HG03045 (cell line): ENCODE results near the gene G6PC1.
"Not testable (repeated sequence)": the region's sequence is repeated elsewhere in the genome, so short reads cannot be mapped to it uniquely, and the experiment has no call there.

ENCODE experiments used
- ATAC-seq: cut with Tn5 transposase; IDR thresholded peaks from one replicate; pipeline ENCODE4 v1.9.1; 2021; ENCODE audit warnings: mild to moderate bottlenecking, moderate library complexity; ENCODE audit not compliant: unreplicated experiment

G6PC1 gene

GRCh38 chr17:42873315-42873714, 27.3 kb upstream of the G6PC1 start:
- no peak for ATAC-seq

GRCh38 chr17:42873932-42874695, 26.5 kb upstream of the G6PC1 start:
- ATAC-seq: not testable (repeated sequence)

GRCh38 chr17:42877037-42877436, 23.6 kb upstream of the G6PC1 start:
- no peak for ATAC-seq

- no peak for ATAC-seq
These were observed 22.3 kb upstream of the G6PC1 start for GRCh38 chr17:42878123-42878880.

- no peak for ATAC-seq
These were observed 21.5 kb upstream of the G6PC1 start for GRCh38 chr17:42878924-42879595.

GRCh38 chr17:42879596-42879985, 21.0 kb upstream of the G6PC1 start:
- ATAC-seq: no peak

GRCh38 chr17:42880776-42881310, 19.8 kb upstream of the G6PC1 start:
- ATAC-seq: no peak

GRCh38 chr17:42881706-42882105, 18.9 kb upstream of the G6PC1 start:
- ATAC-seq: not testable (repeated sequence)

- no peak for ATAC-seq
These were observed 18.4 kb upstream of the G6PC1 start for GRCh38 chr17:42882166-42882565.

GRCh38 chr17:42883802-42884558, 16.6 kb upstream of the G6PC1 start:
- no peak for ATAC-seq

- ATAC-seq: not testable (repeated sequence)
These were observed 14.8 kb upstream of the G6PC1 start for GRCh38 chr17:42885806-42886205.

- ATAC-seq: no peak
These were observed 14.1 kb upstream of the G6PC1 start for GRCh38 chr17:42886283-42887176.

- no peak for ATAC-seq
These were observed 10.8 kb upstream of the G6PC1 start for GRCh38 chr17:42889809-42890208.

GRCh38 chr17:42891539-42892152, 9.0 kb upstream of the G6PC1 start:
- ATAC-seq: no peak

- no peak for ATAC-seq
These were observed 7.2 kb upstream of the G6PC1 start for GRCh38 chr17:42893359-42893758.

GRCh38 chr17:42894283-42895184, 6.1 kb upstream of the G6PC1 start:
- ATAC-seq: no peak

- no peak for ATAC-seq
These were observed 5.4 kb upstream of the G6PC1 start for GRCh38 chr17:42895185-42895555.

- ATAC-seq: no peak
These were observed 2.3 kb upstream of the G6PC1 start for GRCh38 chr17:42898147-42898811.
